HepG2 (cell line): ENCODE results near the gene MLN. TPM values are rescaled to one million over a fixed set of nuclear protein-coding genes. Genes with fewer than 3 reads are reported as not detected.
A peak's percentile ranks its signal among the peaks of the same experiment; 100 is the strongest.

Experiments
- DNMT3B ChIP-seq: conservative IDR thresholded peaks from 2 replicates; pipeline ENCODE4 v1.6.1; 2016; ENCODE audit warnings: missing biosample characterization, control low read depth
- HHEX ChIP-seq: IDR thresholded peaks from 2 replicates; pipeline ENCODE4 v1.6.1; 2016; ENCODE audit warnings: control low read depth
- HOXA5 ChIP-seq: sonication (generic); formaldehyde crosslinking; IDR thresholded peaks from 2 replicates; pipeline ENCODE4 v1.4.0; 2020; ENCODE audit warnings: missing genetic modification reagents
- MEIS2 ChIP-seq: sonication (generic); formaldehyde crosslinking; IDR thresholded peaks from 2 replicates; pipeline ENCODE4 v1.9.0; 2021; ENCODE audit warnings: mild to moderate bottlenecking, missing genetic modification reagents
- SALL1 ChIP-seq: sonication (generic); formaldehyde crosslinking; IDR thresholded peaks from 2 replicates; pipeline ENCODE4 v1.8.0; 2022; ENCODE audit warnings: mild to moderate bottlenecking, missing genetic modification reagents
- TSC22D2 ChIP-seq: sonication (generic); formaldehyde crosslinking; IDR thresholded peaks from 2 replicates; pipeline ENCODE4 v1.5.1; 2020; ENCODE audit warnings: missing genetic modification reagents, mild to moderate bottlenecking, borderline replicate concordance
- ZFP36L2 ChIP-seq: sonication (generic); formaldehyde crosslinking; IDR thresholded peaks from 2 replicates; pipeline ENCODE4 v1.4.0; 2020; ENCODE audit warnings: missing genetic modification reagents
- ZNF350 ChIP-seq: sonication (generic); formaldehyde crosslinking; IDR thresholded peaks from 2 replicates; pipeline ENCODE4 v1.4.0; 2020; ENCODE audit warnings: mild to moderate bottlenecking, low read depth, missing genetic modification reagents, borderline replicate concordance
- ZNF367 ChIP-seq: sonication (generic); formaldehyde crosslinking; IDR thresholded peaks from 2 replicates; pipeline ENCODE4 v1.4.0; 2020; ENCODE audit warnings: missing genetic modification reagents, borderline replicate concordance
- ZNF577 ChIP-seq: sonication (generic); formaldehyde crosslinking; IDR thresholded peaks from 2 replicates; pipeline ENCODE4 v1.4.0; 2020; ENCODE audit warnings: mild to moderate bottlenecking, low read depth, missing genetic modification reagents, borderline replicate concordance
- polyA plus RNA-seq, 8 experiments: library from polyadenylated mRNA; depleted of rRNA in 3 of 8; stranded (reverse) in 7 of 8; unstranded in 1 of 8; fragments of >200 nt; fragmentation: Illumina TruSeq in 4 of 8; extraction: Trizol in 4 of 8; gene quantifications; 2 replicates each; pipeline versions ENCODE4 v1.2.1 to v1.2.3, GENCODE V29; 2011 to 2016; ENCODE audit warnings: low read depth in 4 of 8, missing spikeins in 1 of 8, mixed read lengths in 1 of 8; ENCODE audit not compliant: insufficient read depth in 1 of 8
- total RNA-seq, 5 experiments: library from RNA; depleted of rRNA; stranded (reverse); fragments of >200 nt; fragmentation: Illumina TruSeq; extraction: Trizol; gene quantifications; 2 replicates each; pipeline ENCODE4 v1.2.3, GENCODE V29; 2016; ENCODE audit warnings: low read depth in 1 of 5
- TF ChIP-seq, protein P1 (sequence below): sonication (generic); formaldehyde crosslinking; IDR thresholded peaks from 2 replicates; pipeline ENCODE4 v1.4.0; 2020; ENCODE audit warnings: missing genetic modification reagents, borderline replicate concordance
- TF ChIP-seq, protein P2 (sequence below): sonication (generic); formaldehyde crosslinking; IDR thresholded peaks from 2 replicates; pipeline ENCODE4 v1.5.0; 2020; ENCODE audit warnings: missing genetic modification reagents, mild to moderate bottlenecking, borderline replicate concordance
- TF ChIP-seq, protein P3 (sequence below): sonication (generic); formaldehyde crosslinking; IDR thresholded peaks from 2 replicates; pipeline ENCODE4 v1.9.0; 2021; ENCODE audit warnings: mild to moderate bottlenecking, missing genetic modification reagents
- TF ChIP-seq, protein P4 (sequence below): sonication (generic); formaldehyde crosslinking; IDR thresholded peaks from 2 replicates; pipeline ENCODE4 v1.4.0; 2020; ENCODE audit warnings: missing genetic modification reagents
- TF ChIP-seq, protein P5 (sequence below): sonication (generic); formaldehyde crosslinking; IDR thresholded peaks from 2 replicates; pipeline ENCODE4 v1.5.1; 2020; ENCODE audit warnings: mild to moderate bottlenecking, missing genetic modification reagents

Gene MLN
- total and polyA plus RNA-seq, 2 of the 13 experiments (the other 11 are each of a cell fraction or from before 2014, with no cell fraction given): not detected

DNA sequence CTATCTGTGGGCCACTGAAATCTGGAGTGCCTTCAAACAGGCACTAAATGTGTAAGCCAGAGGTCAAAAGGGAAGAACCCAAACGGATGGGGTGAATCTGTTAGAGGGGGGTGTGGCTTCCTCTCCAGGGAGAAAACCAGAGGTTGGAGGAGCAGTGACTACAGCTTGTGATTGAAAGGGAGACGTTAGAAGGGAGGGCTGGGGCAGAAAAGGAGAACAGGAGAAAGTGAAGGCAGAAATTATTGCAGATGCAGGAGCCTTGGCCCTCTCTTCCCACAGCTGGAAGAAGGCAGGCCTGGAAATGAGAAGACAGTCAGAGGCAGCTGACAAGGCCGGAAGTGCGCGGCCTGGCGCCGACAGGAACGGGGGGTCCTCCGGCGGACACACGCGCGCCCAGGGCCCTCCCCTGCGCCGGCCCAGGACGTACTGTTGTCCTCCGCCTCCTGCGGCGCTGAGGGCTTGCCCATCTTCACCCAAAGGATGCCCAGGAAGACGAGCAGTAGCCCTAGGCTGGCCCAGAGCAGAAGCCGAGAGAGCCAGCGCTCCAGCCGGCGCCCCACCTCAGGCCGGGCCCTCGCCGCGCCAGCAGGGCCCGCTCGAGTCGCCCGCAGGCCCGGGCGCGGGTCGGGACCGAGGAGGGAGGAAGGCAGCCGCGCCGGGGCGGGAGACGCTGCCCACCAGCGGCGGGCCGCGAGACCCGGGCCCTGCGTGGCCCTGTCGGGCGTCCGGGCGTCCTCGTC lies 15.7 kb downstream of the MLN start (continued):
- TF ChIP-seq, protein P1, sequence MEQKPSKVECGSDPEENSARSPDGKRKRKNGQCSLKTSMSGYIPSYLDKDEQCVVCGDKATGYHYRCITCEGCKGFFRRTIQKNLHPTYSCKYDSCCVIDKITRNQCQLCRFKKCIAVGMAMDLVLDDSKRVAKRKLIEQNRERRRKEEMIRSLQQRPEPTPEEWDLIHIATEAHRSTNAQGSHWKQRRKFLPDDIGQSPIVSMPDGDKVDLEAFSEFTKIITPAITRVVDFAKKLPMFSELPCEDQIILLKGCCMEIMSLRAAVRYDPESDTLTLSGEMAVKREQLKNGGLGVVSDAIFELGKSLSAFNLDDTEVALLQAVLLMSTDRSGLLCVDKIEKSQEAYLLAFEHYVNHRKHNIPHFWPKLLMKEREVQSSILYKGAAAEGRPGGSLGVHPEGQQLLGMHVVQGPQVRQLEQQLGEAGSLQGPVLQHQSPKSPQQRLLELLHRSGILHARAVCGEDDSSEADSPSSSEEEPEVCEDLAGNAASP: peak; percentile 32; the same call in 1 of the 2 replicates
- no peak for TF ChIP-seq ZNF367 (CRISPR knock-in tag)
- TF ChIP-seq DNMT3B (CRISPR knock-in tag): no peak
- TF ChIP-seq, protein P2, sequence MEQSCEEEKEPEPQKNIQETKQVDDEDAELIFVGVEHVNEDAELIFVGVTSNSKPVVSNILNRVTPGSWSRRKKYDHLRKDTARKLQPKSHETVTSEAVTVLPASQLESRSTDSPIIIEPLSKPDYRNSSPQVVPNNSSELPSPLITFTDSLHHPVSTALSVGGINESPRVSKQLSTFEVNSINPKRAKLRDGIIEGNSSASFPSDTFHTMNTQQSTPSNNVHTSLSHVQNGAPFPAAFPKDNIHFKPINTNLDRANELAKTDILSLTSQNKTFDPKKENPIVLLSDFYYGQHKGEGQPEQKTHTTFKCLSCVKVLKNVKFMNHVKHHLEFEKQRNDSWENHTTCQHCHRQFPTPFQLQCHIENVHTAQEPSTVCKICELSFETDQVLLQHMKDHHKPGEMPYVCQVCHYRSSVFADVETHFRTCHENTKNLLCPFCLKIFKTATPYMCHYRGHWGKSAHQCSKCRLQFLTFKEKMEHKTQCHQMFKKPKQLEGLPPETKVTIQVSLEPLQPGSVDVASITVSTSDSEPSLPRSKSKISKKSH (CRISPR knock-in tag): no peak
- no peak for TF ChIP-seq HHEX (CRISPR knock-in tag)
- TF ChIP-seq SALL1 (CRISPR knock-in tag): peak; percentile 58
- no peak for TF ChIP-seq ZFP36L2 (CRISPR knock-in tag)
- TF ChIP-seq ZNF577 (CRISPR knock-in tag): no peak
- TF ChIP-seq, protein P3, sequence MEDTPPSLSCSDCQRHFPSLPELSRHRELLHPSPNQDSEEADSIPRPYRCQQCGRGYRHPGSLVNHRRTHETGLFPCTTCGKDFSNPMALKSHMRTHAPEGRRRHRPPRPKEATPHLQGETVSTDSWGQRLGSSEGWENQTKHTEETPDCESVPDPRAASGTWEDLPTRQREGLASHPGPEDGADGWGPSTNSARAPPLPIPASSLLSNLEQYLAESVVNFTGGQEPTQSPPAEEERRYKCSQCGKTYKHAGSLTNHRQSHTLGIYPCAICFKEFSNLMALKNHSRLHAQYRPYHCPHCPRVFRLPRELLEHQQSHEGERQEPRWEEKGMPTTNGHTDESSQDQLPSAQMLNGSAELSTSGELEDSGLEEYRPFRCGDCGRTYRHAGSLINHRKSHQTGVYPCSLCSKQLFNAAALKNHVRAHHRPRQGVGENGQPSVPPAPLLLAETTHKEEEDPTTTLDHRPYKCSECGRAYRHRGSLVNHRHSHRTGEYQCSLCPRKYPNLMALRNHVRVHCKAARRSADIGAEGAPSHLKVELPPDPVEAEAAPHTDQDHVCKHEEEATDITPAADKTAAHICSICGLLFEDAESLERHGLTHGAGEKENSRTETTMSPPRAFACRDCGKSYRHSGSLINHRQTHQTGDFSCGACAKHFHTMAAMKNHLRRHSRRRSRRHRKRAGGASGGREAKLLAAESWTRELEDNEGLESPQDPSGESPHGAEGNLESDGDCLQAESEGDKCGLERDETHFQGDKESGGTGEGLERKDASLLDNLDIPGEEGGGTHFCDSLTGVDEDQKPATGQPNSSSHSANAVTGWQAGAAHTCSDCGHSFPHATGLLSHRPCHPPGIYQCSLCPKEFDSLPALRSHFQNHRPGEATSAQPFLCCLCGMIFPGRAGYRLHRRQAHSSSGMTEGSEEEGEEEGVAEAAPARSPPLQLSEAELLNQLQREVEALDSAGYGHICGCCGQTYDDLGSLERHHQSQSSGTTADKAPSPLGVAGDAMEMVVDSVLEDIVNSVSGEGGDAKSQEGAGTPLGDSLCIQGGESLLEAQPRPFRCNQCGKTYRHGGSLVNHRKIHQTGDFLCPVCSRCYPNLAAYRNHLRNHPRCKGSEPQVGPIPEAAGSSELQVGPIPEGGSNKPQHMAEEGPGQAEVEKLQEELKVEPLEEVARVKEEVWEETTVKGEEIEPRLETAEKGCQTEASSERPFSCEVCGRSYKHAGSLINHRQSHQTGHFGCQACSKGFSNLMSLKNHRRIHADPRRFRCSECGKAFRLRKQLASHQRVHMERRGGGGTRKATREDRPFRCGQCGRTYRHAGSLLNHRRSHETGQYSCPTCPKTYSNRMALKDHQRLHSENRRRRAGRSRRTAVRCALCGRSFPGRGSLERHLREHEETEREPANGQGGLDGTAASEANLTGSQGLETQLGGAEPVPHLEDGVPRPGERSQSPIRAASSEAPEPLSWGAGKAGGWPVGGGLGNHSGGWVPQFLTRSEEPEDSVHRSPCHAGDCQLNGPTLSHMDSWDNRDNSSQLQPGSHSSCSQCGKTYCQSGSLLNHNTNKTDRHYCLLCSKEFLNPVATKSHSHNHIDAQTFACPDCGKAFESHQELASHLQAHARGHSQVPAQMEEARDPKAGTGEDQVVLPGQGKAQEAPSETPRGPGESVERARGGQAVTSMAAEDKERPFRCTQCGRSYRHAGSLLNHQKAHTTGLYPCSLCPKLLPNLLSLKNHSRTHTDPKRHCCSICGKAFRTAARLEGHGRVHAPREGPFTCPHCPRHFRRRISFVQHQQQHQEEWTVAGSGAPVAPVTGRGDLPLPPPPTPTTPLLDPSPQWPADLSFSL (CRISPR knock-in tag): no peak
- TF ChIP-seq HOXA5: no peak
- TF ChIP-seq, protein P4, sequence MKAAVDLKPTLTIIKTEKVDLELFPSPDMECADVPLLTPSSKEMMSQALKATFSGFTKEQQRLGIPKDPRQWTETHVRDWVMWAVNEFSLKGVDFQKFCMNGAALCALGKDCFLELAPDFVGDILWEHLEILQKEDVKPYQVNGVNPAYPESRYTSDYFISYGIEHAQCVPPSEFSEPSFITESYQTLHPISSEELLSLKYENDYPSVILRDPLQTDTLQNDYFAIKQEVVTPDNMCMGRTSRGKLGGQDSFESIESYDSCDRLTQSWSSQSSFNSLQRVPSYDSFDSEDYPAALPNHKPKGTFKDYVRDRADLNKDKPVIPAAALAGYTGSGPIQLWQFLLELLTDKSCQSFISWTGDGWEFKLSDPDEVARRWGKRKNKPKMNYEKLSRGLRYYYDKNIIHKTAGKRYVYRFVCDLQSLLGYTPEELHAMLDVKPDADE (CRISPR knock-in tag): no peak
- TF ChIP-seq MEIS2 (CRISPR knock-in tag): no peak; the same call in 1 of the 2 replicates
- TF ChIP-seq TSC22D2 (CRISPR knock-in tag): peak; percentile 59; the same call in 1 of the 2 replicates
- TF ChIP-seq ZNF350 (CRISPR knock-in tag): no peak
- TF ChIP-seq, protein P5, sequence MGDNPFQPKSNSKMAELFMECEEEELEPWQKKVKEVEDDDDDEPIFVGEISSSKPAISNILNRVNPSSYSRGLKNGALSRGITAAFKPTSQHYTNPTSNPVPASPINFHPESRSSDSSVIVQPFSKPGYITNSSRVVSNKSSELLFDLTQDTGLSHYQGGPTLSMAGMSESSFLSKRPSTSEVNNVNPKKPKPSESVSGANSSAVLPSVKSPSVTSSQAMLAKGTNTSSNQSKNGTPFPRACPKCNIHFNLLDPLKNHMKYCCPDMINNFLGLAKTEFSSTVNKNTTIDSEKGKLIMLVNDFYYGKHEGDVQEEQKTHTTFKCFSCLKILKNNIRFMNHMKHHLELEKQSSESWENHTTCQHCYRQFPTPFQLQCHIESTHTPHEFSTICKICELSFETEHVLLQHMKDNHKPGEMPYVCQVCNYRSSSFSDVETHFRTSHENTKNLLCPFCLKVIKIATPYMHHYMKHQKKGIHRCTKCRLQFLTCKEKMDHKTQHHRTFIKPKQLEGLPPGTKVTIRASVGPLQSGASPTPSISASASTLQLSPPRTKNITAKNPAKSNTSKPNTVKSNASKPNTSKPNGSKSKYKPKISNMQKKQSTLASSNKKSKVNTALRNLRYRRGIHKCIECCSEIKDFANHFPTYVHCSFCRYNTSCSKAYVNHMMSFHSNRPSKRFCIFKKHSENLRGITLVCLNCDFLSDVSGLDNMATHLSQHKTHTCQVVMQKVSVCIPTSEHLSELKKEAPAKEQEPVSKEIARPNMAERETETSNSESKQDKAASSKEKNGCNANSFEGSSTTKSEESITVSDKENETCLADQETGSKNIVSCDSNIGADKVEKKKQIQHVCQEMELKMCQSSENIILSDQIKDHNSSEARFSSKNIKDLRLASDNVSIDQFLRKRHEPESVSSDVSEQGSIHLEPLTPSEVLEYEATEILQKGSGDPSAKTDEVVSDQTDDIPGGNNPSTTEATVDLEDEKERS (CRISPR knock-in tag): no peak
